ENCODE measurements around the gene PDE6D.
"Not testable (repeated sequence)": the region's sequence is repeated elsewhere in the genome, so short reads cannot be mapped to it uniquely, and the experiment has no call there.

Gene PDE6D

DNA sequence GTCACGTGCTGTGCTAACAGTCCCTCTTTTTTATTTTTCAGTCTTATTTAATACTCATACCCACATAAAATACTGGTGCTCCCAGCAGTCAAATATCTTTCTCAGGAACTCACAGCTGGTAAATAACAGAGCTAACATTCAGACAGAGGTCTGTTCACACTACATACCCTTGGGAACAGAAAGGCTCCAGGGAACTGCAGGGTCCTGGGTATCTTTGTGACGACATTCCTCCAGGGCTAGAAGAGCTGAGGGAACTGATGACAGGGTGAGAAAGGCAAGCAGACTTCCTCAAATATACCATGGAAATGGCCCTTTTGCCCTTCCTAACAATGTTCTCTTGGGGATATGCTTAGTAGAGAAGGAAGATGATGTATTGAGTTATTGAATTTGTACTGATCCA lies 19.3 kb downstream of the PDE6D start:
- no peaks in the 10 kb centered on the region for H3K36me3 Mint-ChIP-seq (ENCODE audit: insufficient read depth)
- ATAC-seq (replicated peaks; ENCODE audit: extremely low read depth, poor library complexity, severe bottlenecking) (no peak), DNase-seq (ENCODE audit: low spot score in 2 of 2) (no peak)
- H3K9me3 Mint-ChIP-seq, result no peaks in the 10 kb centered on the region
- peaks cover 20% of the 10 kb centered on the region for H3K4me1 Mint-ChIP-seq
- H3K4me3 Mint-ChIP-seq, result no peak overlapping the region
- no peak overlapping the region for H3K27ac Mint-ChIP-seq (ENCODE audit: low read depth)
- H3K27me3 Mint-ChIP-seq, result no peaks in the 10 kb centered on the region

GRCh38 chr2:231752061-231752460 lies 29.0 kb downstream of the PDE6D start:
- Mint-ChIP-seq H3K9me3 (no peaks in the 10 kb centered on the region), H3K4me3 (no peak overlapping the region), H3K27ac (ENCODE audit: low read depth) (no peak overlapping the region), H3K36me3 (ENCODE audit: insufficient read depth) (peaks cover 3% of the 10 kb centered on the region), H3K4me1 (no peaks in the 10 kb centered on the region), H3K27me3 (no peaks in the 10 kb centered on the region)
- no peak for ATAC-seq (replicated peaks; ENCODE audit: extremely low read depth, poor library complexity, severe bottlenecking)
- DNase-seq (ENCODE audit: low spot score in 2 of 2), result no peak

GRCh38 chr2:231751042-231751815 lies 29.9 kb downstream of the PDE6D start:
- peaks cover 3% of the 10 kb centered on the region for H3K36me3 Mint-ChIP-seq (ENCODE audit: insufficient read depth)
- no peak for DNase-seq (ENCODE audit: low spot score in 2 of 2)
- H3K27me3 Mint-ChIP-seq, result no peaks in the 10 kb centered on the region
- H3K9me3 Mint-ChIP-seq, result no peaks in the 10 kb centered on the region
- no peak overlapping the region for H3K27ac Mint-ChIP-seq (ENCODE audit: low read depth)
- no peaks in the 10 kb centered on the region for H3K4me1 Mint-ChIP-seq
- no peak overlapping the region for H3K4me3 Mint-ChIP-seq
- no peak for ATAC-seq (replicated peaks; ENCODE audit: extremely low read depth, poor library complexity, severe bottlenecking)

- not testable (repeated sequence) for H3K27me3 Mint-ChIP-seq; H3K27ac Mint-ChIP-seq (ENCODE audit: low read depth); ATAC-seq (replicated peaks; ENCODE audit: extremely low read depth, poor library complexity, severe bottlenecking); H3K36me3 Mint-ChIP-seq (ENCODE audit: insufficient read depth); DNase-seq (ENCODE audit: low spot score in 2 of 2); H3K9me3 Mint-ChIP-seq; H3K4me3 Mint-ChIP-seq; H3K4me1 Mint-ChIP-seq
Measured at GRCh38 chr2:231749016-231749415, 32.1 kb downstream of the PDE6D start.

DNA sequence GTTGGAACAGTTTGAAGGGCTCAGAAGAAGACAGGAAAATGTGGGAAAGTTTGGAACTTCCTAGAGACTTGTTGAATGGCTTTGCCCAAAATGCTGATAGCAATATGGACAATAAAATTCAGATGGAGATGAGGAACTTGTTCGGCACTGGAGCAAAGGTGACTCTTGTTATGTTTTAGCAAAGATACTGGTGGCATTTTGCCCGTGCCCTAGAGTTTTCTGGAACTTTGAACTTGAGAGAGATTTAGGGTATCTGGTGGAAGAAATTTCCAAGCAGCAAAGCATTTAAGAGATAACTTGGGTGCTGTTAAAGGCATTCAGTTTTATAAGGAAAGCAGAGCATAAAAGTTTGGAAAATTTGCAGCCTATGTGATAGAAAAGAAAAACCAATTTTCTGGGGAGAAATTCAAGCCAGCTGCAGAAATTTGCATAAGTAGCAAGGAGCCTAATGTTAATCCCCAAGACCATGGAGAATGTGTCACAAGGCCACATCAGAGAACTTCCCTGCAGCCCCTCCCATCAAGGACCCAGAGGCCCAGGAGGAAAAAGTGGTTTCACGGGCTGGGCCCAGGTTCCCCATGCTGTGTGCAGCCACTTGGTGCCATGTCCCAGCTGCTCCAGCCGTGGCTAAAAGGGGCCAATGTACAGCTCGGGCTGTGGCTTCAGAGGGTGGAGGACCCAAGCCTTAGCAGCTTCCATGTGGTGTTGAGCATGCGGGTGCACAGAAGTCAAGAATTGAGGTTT lies 32.8 kb downstream of the PDE6D start:
- H3K27me3 Mint-ChIP-seq; H3K36me3 Mint-ChIP-seq (ENCODE audit: insufficient read depth); H3K4me3 Mint-ChIP-seq; ATAC-seq (replicated peaks; ENCODE audit: extremely low read depth, poor library complexity, severe bottlenecking); DNase-seq (ENCODE audit: low spot score in 2 of 2); H3K27ac Mint-ChIP-seq (ENCODE audit: low read depth); H3K4me1 Mint-ChIP-seq; H3K9me3 Mint-ChIP-seq: not testable (repeated sequence)

DNA sequence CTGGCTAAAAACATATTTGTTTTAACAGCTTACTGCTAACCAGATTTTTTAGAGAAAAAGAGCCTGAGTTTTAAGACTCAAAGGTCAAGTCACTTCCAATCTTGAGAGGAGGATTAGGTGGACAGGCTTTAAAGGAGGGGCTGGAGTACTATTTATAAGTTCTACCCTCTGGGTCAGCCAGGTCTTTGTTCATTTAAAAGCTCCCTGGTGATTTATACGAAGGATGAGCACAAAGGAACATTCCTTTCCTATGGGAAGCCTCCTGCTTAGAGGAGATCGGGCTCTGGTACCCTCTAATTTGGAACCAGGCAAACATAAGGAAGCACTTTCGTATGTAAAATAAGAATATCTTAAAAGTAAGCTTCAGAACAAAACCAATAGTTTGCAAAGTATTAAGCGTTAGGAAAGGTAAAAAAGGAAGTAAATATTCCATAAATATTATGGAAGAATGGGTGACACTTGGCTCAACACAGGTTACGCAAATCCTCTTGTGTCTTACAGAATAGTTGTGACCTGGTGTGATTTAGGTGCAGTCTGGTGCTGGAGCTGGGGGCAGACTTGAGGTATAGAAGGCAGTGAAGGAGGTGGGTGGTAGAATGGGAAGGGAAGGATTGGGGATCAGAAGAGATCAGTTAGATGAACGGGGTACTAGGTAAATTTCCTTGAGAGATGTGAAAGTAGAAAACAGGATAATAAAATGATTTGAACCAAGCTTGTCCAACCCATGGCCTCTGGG lies 35.6 kb downstream of the PDE6D start:
- ATAC-seq (replicated peaks; ENCODE audit: extremely low read depth, poor library complexity, severe bottlenecking) (no peak), DNase-seq (ENCODE audit: low spot score in 2 of 2) (no peak)
- Mint-ChIP-seq H3K36me3 (ENCODE audit: insufficient read depth) (peaks cover 1% of the 10 kb centered on the region), H3K9me3 (no peaks in the 10 kb centered on the region), H3K4me1 (peaks cover 5% of the 10 kb centered on the region), H3K4me3 (no peak overlapping the region), H3K27ac (ENCODE audit: low read depth) (no peak overlapping the region), H3K27me3 (no peaks in the 10 kb centered on the region)

DNA sequence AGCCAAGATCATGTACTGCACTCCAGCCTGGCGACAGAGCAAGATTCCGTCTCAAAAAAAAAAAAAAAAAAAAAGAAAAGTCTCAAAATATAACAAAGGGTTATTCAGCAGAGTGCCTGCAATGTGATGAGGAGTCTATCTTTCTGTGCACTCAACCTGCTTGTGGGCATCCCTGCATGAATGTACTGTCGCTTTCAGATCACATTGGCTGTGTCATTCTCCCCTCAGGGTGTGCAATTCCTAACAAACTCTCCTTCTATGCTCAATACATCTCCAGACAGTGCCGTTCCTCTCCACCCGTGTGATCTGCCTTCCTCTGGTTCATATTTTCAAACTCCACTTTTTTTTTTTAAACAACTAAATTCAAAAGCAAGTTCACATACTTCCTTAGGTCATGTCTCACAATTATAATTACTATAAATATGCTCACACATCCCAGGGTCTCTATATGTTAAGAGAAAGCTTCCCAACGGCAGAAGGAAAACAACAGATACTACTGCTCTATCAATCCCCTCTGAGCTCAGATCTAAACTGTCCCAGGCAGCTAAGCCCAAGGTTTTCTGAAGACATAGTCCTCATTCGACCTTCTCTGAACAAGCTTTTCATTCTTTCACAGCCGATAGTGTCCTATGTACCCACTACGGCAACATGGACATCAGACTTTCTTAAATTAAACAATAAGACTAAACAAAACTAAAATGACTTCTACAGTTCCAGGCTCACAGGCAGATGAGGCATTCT lies 37.5 kb downstream of the PDE6D start:
- Mint-ChIP-seq H3K4me1 (peaks cover 5% of the 10 kb centered on the region), H3K4me3 (no peak overlapping the region), H3K27ac (ENCODE audit: low read depth) (no peak overlapping the region), H3K36me3 (ENCODE audit: insufficient read depth) (peaks cover 7% of the 10 kb centered on the region), H3K27me3 (no peaks in the 10 kb centered on the region), H3K9me3 (no peaks in the 10 kb centered on the region)
- no peak for ATAC-seq (replicated peaks; ENCODE audit: extremely low read depth, poor library complexity, severe bottlenecking)
- no peak for DNase-seq (ENCODE audit: low spot score in 2 of 2)

DNA sequence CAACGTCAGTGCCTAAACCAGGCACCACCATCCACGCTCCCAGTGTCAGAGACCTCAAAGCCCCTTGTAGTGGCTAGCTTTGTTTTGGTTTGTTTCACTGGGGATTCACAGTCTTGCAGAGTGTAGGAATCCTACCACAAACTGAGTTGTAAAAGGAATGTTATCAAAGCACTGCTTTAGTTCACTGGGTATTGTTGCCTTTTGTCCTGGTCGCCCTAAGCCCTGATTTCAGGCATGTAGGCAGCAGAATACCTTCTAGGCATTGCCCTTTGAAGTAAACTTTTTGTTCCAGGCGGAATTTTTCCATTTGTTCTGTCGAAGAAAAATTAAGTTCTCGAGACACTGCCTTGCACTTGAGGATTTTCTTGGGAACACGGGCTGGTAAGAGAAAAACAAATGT lies 43.3 kb downstream of the PDE6D start:
- no peaks in the 10 kb centered on the region for H3K9me3 Mint-ChIP-seq
- H3K27me3 Mint-ChIP-seq, result no peaks in the 10 kb centered on the region
- ATAC-seq (replicated peaks; ENCODE audit: extremely low read depth, poor library complexity, severe bottlenecking) (no peak), DNase-seq (ENCODE audit: low spot score in 2 of 2) (no peak)
- H3K4me3 Mint-ChIP-seq, result no peak overlapping the region
- peaks cover 31% of the 10 kb centered on the region for H3K36me3 Mint-ChIP-seq (ENCODE audit: insufficient read depth)
- H3K4me1 Mint-ChIP-seq, result no peaks in the 10 kb centered on the region
- H3K27ac Mint-ChIP-seq (ENCODE audit: low read depth), result no peak overlapping the region

DNA sequence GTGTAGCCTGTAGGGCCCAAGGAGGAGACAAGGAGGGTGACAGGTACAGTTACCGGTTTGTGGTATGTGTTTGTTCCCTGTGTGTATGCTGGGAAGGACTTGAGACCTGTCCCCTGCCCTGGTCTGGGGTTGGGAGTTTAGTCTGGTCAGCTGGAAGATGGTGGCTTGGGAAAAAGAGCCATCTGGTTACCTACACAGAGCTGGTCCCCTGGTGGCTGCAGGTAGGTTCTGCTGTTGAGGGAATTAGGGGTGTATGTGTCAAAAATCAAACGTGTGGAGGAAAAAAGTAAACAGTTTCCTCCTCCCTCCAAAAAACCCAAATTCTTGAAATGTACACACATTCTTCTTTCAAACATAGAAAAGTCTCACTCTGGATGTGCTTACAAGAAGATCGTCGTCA lies 48.5 kb downstream of the PDE6D start:
- DNase-seq (ENCODE audit: low spot score in 2 of 2), result no peak
- Mint-ChIP-seq H3K4me1 (no peaks in the 10 kb centered on the region), H3K36me3 (ENCODE audit: insufficient read depth) (peaks cover 23% of the 10 kb centered on the region), H3K27ac (ENCODE audit: low read depth) (no peak overlapping the region), H3K9me3 (no peaks in the 10 kb centered on the region), H3K27me3 (no peaks in the 10 kb centered on the region), H3K4me3 (no peak overlapping the region)
- no peak for ATAC-seq (replicated peaks; ENCODE audit: extremely low read depth, poor library complexity, severe bottlenecking)

- Mint-ChIP-seq H3K4me1 (no peaks in the 10 kb centered on the region), H3K4me3 (no peak overlapping the region), H3K36me3 (ENCODE audit: insufficient read depth) (peaks cover 8% of the 10 kb centered on the region), H3K27me3 (no peaks in the 10 kb centered on the region), H3K9me3 (no peaks in the 10 kb centered on the region), H3K27ac (ENCODE audit: low read depth) (no peak overlapping the region)
- ATAC-seq (replicated peaks; ENCODE audit: extremely low read depth, poor library complexity, severe bottlenecking), result no peak
- no peak for DNase-seq (ENCODE audit: low spot score in 2 of 2)
Measured at GRCh38 chr2:231727621-231728020, 53.5 kb downstream of the PDE6D start.

- Mint-ChIP-seq H3K4me1 (no peaks in the 10 kb centered on the region), H3K36me3 (ENCODE audit: insufficient read depth) (peaks cover 4% of the 10 kb centered on the region), H3K27me3 (no peaks in the 10 kb centered on the region), H3K9me3 (no peaks in the 10 kb centered on the region), H3K4me3 (no peak overlapping the region), H3K27ac (ENCODE audit: low read depth) (no peak overlapping the region)
- DNase-seq (ENCODE audit: low spot score in 2 of 2), result no peak
- no peak for ATAC-seq (replicated peaks; ENCODE audit: extremely low read depth, poor library complexity, severe bottlenecking)
Measured at GRCh38 chr2:231726276-231726675, 54.8 kb downstream of the PDE6D start.

GRCh38 chr2:231725476-231725875 lies 55.6 kb downstream of the PDE6D start:
- H3K36me3 Mint-ChIP-seq (ENCODE audit: insufficient read depth), result peaks cover 2% of the 10 kb centered on the region
- no peaks in the 10 kb centered on the region for H3K27me3 Mint-ChIP-seq
- no peak for ATAC-seq (replicated peaks; ENCODE audit: extremely low read depth, poor library complexity, severe bottlenecking)
- no peaks in the 10 kb centered on the region for H3K9me3 Mint-ChIP-seq
- H3K27ac Mint-ChIP-seq (ENCODE audit: low read depth), result no peak overlapping the region
- no peak for DNase-seq (ENCODE audit: low spot score in 2 of 2)
- H3K4me1 Mint-ChIP-seq, result no peaks in the 10 kb centered on the region
- no peak overlapping the region for H3K4me3 Mint-ChIP-seq
